RWPE1 (cell line): ENCODE results near the gene ZMYND12.
"Not testable (repeated sequence)": the region's sequence is repeated elsewhere in the genome, so short reads cannot be mapped to it uniquely, and the experiment has no call there.

Experiments
- CTCF ChIA-PET: fragments of 350-600 bp; sonication (Branson Sonifier 250); formaldehyde crosslinking; extraction: SDS; loops from one replicate; lab custom pipeline; 2021; lab: Yijun Ruan, JAX
- POLR2A ChIA-PET: fragments of 400-600 bp; formaldehyde crosslinking; extraction: SDS; loops from one replicate; lab custom pipeline; 2020; ENCODE audit warnings: antibody characterized with exemption; ENCODE audit not compliant: low non-redundant PET; lab: Yijun Ruan, JAX
- DNase-seq: peaks from one replicate; pipeline ENCODE4 v3.0.0; 2012; ENCODE audit warnings: low spot score
- H3K27ac ChIP-seq: fragments of 450-650 bp; 2 replicates; pipeline ENCODE4 v1.5.1; 2017
- CTCF ChIP-seq: fragments of 450-650 bp; conservative IDR thresholded peaks from 2 replicates; pipeline ENCODE4 v1.5.1; 2017; ENCODE audit warnings: low read depth, mild to moderate bottlenecking

Gene ZMYND12, protein sequence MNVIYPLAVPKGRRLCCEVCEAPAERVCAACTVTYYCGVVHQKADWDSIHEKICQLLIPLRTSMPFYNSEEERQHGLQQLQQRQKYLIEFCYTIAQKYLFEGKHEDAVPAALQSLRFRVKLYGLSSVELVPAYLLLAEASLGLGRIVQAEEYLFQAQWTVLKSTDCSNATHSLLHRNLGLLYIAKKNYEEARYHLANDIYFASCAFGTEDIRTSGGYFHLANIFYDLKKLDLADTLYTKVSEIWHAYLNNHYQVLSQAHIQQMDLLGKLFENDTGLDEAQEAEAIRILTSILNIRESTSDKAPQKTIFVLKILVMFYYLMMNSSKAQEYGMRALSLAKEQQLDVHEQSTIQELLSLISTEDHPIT

DNA sequence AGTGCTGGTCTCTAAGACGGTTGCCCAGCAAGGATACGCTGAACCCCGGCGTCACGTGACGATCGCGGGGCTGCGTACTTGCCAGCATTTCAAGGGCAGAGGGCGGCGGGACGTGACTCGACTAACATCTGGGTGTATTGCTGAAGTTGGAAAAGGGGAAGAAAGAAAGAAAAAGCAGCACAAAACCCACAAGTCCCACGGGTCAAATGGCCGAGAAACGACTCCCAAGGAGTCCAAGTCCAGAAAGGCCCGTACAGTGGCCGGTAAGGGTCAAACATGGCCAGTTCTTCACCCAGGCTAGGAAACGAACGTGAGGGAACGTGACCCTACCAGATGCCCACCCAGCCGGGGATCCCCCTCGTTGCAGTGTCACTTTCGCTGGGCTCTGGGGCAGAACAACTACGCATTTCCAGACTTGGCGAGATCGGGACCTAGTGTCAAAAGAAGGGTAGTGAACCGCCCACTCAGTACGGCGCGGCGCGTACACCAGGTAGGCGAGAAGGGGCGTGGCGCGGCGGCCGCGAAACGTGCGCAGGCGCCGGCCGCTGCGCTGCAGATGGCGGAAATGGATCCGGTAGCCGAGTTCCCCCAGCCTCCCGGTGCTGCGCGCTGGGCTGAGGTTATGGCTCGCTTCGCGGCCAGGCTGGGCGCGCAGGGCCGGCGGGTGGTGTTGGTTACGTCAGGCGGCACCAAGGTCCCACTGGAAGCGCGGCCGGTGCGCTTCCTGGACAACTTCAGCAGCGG, at the start of gene ZMYND12, which contains the start of gene PPCS:
Gene ZMYND12 (minus strand): TSS at position 13 of the 744 bp plus-strand sequence. CDS start 25 bp downstream, outside the sequence.
Gene PPCS (plus strand): TSS at position 534 of the 744 bp plus-strand sequence. CDS start 23 bp downstream, at position 557.
- peak within 1 kb of the TSS; percentile 86 for H3K27ac ChIP-seq
- peak; percentile 78 for DNase-seq
- ChIA-PET POLR2A (no interaction called here), CTCF (no interaction called here)
- no peak for TF ChIP-seq CTCF

DNA sequence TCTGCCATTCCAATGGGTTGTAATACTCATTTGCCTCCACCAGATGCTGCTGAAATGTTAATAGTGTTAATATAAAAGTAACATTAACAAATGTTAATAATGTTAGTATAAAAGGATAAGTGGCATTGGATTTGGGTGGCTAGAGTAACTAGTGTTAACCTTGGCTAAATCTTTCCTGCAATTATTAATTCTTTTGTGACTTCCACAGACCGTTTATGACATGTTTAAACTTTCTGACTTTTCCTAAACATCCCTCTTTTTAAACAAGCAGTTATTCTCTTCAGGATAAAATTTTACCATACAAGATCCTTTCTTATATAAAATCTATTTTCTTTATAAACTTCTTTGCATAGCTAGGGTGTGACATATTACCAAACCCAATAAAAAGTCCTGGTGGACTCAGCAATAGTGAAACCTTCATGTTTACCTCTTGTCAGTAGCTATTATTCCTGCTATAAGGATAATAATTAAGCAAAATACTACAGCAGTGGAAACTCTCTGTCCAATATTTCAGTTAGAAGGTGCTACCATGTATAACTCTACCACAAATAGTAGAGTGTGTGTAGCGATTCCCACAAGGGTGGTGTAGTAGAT, 48.8 kb upstream of the ZMYND12 start:
- POLR2A ChIA-PET: no interaction called here

GRCh38 chr1:42502031-42502430, 46.2 kb upstream of the ZMYND12 start:
- CTCF ChIA-PET: interaction anchor here (0.7 kb wide), 1 partner anchor 11 kb away, joined by 3 read pairs; no protein-coding TSS in a partner anchor
- POLR2A ChIA-PET: not testable (repeated sequence)

More for the DNA sequence above, 48.8 kb upstream of the ZMYND12 start:
- no peak for DNase-seq
- H3K27ac ChIP-seq: no peak overlapping the region
- TF ChIP-seq CTCF: no peak
- CTCF ChIA-PET: no interaction called here

DNA sequence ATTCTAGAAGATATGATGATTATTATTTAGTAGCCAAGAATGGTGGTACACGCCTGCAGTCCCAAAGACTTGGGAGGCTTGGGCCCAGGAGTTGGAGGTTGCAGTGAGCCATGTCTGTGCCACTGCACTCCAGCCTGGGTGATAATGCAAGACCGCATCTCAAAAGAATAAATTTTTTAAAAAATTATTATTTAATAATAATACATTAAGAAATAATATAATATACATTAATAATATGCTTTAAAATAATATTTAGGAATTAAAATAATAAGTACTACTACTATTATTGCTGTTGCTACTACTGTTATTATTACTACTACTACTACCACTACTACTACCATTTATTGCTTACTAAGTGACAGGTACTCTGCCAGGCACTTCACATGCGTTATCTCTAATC, 34.4 kb upstream of the ZMYND12 start:
- H3K27ac ChIP-seq: no peak overlapping the region
- no peak for TF ChIP-seq CTCF
- no peak for DNase-seq
- ChIA-PET CTCF (no interaction called here), POLR2A (no interaction called here)

More at GRCh38 chr1:42502031-42502430, 46.2 kb upstream of the ZMYND12 start:
- H3K27ac ChIP-seq, DNase-seq: not testable (repeated sequence)

DNA sequence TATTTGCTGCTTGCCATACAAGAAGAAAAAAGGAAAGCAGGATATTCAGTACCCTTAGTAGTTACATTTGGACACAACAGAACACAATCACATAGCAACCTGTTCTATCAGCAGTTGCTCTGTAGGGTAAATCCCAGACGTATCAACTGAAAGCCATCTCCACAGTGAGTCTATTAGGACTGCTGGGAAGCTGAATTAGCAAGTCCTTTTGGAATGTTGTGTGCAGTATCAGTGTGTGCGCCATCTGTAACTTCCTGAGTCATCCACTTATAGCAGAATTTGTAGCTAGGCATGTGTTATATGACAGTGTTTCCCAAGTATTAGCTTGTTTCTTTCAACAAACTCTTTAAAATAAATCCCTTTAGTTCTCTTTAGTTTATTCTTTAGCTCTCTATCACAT, 28.6 kb upstream of the ZMYND12 start:
- ChIA-PET POLR2A (no interaction called here), CTCF (interaction anchor here (1.1 kb wide), 1 partner anchor 589 kb away, joined by 3 read pairs; no protein-coding TSS in a partner anchor)
- peak; percentile 30 for DNase-seq
- no peak overlapping the region for H3K27ac ChIP-seq
- TF ChIP-seq CTCF: no peak

DNA sequence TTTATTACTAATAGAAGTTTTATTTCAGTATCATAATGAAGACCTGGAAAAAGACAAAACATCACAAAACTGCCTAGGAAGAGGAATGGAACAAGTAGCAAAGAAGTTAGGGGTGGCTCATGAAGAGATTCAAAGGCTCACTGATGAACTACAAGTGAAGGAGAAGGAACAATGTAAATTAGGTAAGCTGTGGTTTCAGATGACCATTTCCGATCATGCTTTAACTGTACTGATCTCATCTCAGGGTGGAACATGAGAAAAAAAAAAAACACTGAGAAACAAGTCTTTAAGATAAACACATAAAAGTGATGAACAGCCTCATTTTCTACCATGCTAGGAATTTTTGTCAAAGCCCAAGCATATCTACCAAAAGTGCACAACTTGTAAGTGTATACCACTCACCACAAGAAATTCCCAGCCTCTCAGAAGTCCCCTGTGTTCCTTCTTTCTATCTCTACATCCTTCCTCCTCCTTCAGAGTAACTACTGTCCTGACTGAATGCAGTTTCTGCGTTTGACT, 26.9 kb upstream of the ZMYND12 start:
- no peak for TF ChIP-seq CTCF
- ChIA-PET CTCF (no interaction called here), POLR2A (no interaction called here)
- H3K27ac ChIP-seq: no peak overlapping the region
- no peak for DNase-seq
